ENCODE data around the gene ELK4. TPM values are rescaled to one million over a fixed set of nuclear protein-coding genes. Genes with fewer than 3 reads are reported as not detected.

ELK4 gene
- total and polyA plus RNA-seq, 9 donors, result 5.8 to 69.5 (median 48.7) TPM

DNA sequence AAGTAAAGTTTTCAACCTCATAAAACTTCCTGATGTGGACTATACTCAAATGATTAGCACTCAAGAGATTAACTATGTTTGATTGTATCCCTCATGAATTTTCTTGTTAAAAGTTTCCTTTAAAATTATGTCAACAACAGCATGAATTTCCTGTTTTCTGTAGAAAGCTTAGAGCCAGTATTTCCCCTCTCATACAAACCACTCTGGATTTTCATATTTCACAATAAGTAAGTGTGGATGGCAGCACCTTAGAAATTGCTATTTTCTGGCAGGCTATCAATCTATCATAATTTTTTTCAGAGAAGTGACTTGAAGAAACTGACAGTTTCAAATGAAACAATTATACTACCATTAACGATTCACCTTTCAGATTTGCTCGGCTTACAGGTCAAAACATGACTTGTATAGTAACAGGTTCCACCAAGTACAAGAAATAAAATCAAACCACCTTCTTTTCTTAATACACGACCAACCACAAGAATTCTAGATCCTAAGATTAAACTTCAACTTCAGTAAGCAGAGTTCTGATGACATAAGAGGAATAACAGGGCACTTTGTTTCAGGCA is 20.8 kb downstream of the ELK4 start:
- Histone ChIP-seq H3K4me1 (ENCODE audit: insufficient read depth) (no peaks in the 10 kb centered on the region), H3K36me3 (no peaks in the 10 kb centered on the region), H3K4me3 (no peak overlapping the region), H3K27me3 (no peaks in the 10 kb centered on the region), H3K27ac (no peak overlapping the region), H3K9me3 (no peaks in the 10 kb centered on the region)
- intact Hi-C loops (cut with DNase I), result no loop called here
- 73 to 88% (median 85%) methylated on average over 3 of the region's 3 CpGs for whole genome bisulfite sequencing, 3 donors
- TF ChIP-seq CTCF (IDR thresholded peaks at IDR 0.05), result no peak
- TF ChIP-seq POLR2A (IDR thresholded peaks at IDR 0.05), result no peak
- no peak for TF ChIP-seq EP300 (IDR thresholded peaks at IDR 0.05)
- DNase-seq, result no peak

DNA sequence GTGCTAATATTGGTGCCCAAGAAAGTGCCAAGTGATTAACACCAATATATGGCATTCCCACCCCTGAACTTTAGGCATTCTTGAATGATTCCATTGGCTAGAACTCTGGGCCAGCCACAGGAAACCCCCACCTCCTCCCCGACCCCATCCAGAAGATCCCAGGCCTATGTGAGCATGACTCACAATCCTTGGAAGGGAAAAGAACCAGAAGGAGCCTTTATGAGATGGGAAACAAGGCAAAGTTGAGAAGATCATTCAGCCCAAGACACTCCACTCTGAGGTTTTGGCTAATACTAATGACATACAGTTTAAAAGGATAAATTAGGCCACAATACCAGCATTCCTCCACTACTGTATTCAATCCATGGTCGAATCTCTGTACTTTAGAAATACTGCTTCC is 21.8 kb downstream of the ELK4 start:
- 45 to 46% (median 45%) methylated on average over 2 of the region's 2 CpGs for WGBS, 3 donors
- no peak overlapping the region for H3K27ac ChIP-seq
- H3K36me3 ChIP-seq, result no peaks in the 10 kb centered on the region

DNA sequence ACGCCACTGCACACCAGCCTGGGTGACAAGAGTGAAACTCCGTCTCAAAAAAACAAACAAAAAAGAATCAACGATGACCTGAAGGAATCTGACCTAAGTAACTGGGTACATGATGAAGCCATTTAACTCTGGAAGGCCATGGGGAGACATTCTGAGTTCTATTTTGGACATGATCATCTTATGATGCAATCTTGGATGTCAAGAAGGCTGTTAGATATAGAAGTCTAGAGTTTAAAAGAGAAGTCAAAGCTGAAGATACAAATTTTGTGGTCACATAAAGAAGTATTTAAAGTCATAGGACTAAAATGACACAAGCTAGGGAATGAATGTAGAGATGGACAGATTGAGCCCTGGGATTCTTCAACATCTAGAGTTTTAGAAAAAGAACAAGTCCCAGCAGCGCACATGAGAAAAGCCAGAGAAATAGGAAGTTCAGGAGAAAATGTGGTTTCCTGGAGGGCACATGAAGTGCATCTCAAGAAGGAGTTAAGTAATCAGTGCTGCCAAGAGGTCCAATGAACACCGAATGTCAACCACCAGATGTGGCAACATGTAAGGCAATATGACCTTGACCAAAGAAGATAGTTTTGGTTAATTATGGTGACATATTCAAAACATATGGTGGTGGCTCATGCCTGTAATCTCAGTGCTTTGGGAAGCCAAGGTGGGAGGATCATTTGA is 26.8 kb downstream of the ELK4 start:
- 82 to 85% (median 83%) methylated on average over 5 of the region's 5 CpGs for WGBS, 3 donors
- Histone ChIP-seq H3K4me3 (no peak overlapping the region), H3K27ac (no peak overlapping the region), H3K9me3 (no peaks in the 10 kb centered on the region), H3K4me1 (ENCODE audit: insufficient read depth) (peaks cover 3% of the 10 kb centered on the region), H3K36me3 (no peaks in the 10 kb centered on the region), H3K27me3 (no peaks in the 10 kb centered on the region)
- intact Hi-C loops (cut with DNase I), result no loop called here
- no peak for DNase-seq
- TF ChIP-seq POLR2A (IDR thresholded peaks at IDR 0.05), result no peak
- no peak for TF ChIP-seq EP300 (IDR thresholded peaks at IDR 0.05)
- TF ChIP-seq CTCF (IDR thresholded peaks at IDR 0.05), result no peak

More for the DNA sequence above, 21.8 kb downstream of the ELK4 start:
- Histone ChIP-seq H3K4me1 (ENCODE audit: insufficient read depth) (peaks cover 3% of the 10 kb centered on the region), H3K4me3 (no peak overlapping the region), H3K9me3 (no peaks in the 10 kb centered on the region), H3K27me3 (no peaks in the 10 kb centered on the region)
- intact Hi-C loops (cut with DNase I), result no loop called here
- TF ChIP-seq EP300 (IDR thresholded peaks at IDR 0.05), result no peak
- TF ChIP-seq POLR2A (IDR thresholded peaks at IDR 0.05), result no peak
- no peak for TF ChIP-seq CTCF (IDR thresholded peaks at IDR 0.05)
- DNase-seq, result no peak

DNA sequence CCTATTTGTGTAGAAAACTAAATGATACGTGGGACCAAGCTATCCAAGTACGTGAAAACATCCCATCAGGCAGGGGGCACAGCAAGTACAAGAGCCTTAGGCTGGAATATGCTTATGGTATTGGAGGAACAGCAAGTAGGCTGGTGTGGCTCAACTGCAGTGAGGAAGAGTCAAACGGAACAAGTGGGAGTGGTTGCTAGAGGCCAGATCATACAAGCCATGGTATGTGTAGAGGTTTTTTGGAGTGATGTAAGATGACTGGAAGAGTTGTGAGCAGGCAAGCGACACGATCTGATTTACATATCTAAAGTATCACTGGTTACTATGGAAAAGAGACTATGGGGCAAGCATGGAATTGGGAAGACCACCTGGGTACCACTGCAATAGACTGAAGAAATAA is 27.8 kb downstream of the ELK4 start:
- Histone ChIP-seq H3K4me1 (ENCODE audit: insufficient read depth) (peaks cover 3% of the 10 kb centered on the region), H3K36me3 (no peaks in the 10 kb centered on the region), H3K9me3 (no peaks in the 10 kb centered on the region), H3K27ac (no peak overlapping the region), H3K27me3 (no peaks in the 10 kb centered on the region), H3K4me3 (no peak overlapping the region)
- DNase-seq, result no peak
- intact Hi-C loops (cut with DNase I), result no loop called here
- whole genome bisulfite sequencing, 3 donors, result 92 to 93% (median 92%) methylated on average over 5 of the region's 5 CpGs
- TF ChIP-seq EP300 (IDR thresholded peaks at IDR 0.05) (no peak), CTCF (IDR thresholded peaks at IDR 0.05) (no peak), POLR2A (IDR thresholded peaks at IDR 0.05) (no peak)

All from ovary (tissue), 9 donors.